ENCODE results near the gene AUTS2. TPM values are rescaled to one million over a fixed set of nuclear protein-coding genes. Genes with fewer than 3 reads are reported as not detected.

AUTS2 gene
- total RNA-seq, 4 donors from 2014 or later, result 29.8 to 114 (median 59.4) TPM

DNA sequence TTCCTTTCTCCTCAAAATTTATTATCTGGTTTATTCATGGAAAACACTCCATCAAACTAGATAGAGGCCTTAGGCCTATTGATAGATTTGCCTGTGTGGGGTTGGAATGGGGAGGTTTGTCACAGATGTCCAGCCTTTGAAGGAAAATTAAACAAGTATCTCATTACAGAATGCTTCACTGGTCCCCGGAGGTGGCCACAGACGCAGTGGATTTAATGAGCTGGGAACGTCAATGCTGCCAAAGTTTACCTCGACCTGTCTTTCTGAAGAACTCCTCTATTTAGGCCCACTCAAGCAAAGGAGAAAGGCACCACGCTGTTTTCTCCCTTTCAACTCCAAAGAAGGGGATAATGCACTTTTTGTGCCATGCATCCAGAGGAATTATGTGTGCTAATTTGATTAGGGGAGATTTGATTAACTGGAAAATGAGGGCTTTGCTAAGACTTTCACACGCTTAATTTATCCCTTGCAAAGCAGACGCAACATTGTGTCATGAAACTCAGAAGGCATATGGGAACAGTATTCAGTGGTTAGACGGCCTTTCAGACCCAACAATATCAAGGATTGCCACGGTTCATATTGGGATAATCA, 974.9 kb downstream of the AUTS2 start:
- no peaks in the 10 kb centered on the region for H3K9me3 ChIP-seq
- intact Hi-C loops (cut with DNase I; ENCODE audit: low total_unique reads), result no loop called here
- no peak for TF ChIP-seq POLR2AphosphoS5 (IDR thresholded peaks at IDR 0.05)
- TF ChIP-seq EP300 (IDR thresholded peaks at IDR 0.05; ENCODE audit: low read depth), result no peak
- TF ChIP-seq POLR2A (IDR thresholded peaks at IDR 0.05), result no peak
- TF ChIP-seq, protein P1, sequence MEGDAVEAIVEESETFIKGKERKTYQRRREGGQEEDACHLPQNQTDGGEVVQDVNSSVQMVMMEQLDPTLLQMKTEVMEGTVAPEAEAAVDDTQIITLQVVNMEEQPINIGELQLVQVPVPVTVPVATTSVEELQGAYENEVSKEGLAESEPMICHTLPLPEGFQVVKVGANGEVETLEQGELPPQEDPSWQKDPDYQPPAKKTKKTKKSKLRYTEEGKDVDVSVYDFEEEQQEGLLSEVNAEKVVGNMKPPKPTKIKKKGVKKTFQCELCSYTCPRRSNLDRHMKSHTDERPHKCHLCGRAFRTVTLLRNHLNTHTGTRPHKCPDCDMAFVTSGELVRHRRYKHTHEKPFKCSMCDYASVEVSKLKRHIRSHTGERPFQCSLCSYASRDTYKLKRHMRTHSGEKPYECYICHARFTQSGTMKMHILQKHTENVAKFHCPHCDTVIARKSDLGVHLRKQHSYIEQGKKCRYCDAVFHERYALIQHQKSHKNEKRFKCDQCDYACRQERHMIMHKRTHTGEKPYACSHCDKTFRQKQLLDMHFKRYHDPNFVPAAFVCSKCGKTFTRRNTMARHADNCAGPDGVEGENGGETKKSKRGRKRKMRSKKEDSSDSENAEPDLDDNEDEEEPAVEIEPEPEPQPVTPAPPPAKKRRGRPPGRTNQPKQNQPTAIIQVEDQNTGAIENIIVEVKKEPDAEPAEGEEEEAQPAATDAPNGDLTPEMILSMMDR (IDR thresholded peaks at IDR 0.05), result no peak
- WGBS, 2 donors (ENCODE audit: low coverage in 1 of 2), result 87 to 93% methylated on average over 4 to 9 of the region's 9 CpGs
- H3K27ac ChIP-seq, result no peak overlapping the region
- in situ Hi-C loops (cut with MboI; ENCODE audit: low pct_ligation_motif_present in 1 of 4, low pct_unique_long_range_greater_than_20kb in 1 of 4, low sequenced_read_pairs in 3 of 4), result no loop called here
- no peaks in the 10 kb centered on the region for H3K36me3 ChIP-seq
- H3K4me3 ChIP-seq, result no peak overlapping the region
- no peak for DNase-seq
- H3K4me1 ChIP-seq, result peaks cover 0 to 19% (median 10%) of the 10 kb centered on the region in 4 donors
- H3K27me3 ChIP-seq, result no peaks in the 10 kb centered on the region

DNA sequence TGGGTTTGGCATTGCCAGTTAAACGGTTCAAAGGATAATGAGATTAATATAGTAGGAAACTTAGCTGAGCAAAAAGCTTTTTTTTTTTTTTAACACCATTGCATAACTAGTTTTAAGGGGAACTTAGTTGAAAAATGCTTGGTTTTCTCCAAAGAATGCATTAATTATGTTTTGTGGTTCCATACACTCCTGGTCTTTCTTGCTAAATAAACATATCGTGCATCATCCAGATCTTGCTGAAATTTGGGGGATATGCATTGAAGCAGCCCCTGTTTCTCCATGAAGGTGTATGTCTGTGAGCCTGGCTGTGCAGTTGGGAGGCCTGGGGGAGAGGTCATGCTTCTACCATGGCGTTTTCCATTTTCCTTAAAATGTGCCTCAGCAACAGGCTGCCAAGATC, 975.4 kb downstream of the AUTS2 start:
- DNase-seq, result no peak
- in situ Hi-C loops (cut with MboI; ENCODE audit: low pct_ligation_motif_present in 1 of 4, low pct_unique_long_range_greater_than_20kb in 1 of 4, low sequenced_read_pairs in 3 of 4), result no loop called here
- no peaks in the 10 kb centered on the region for H3K36me3 ChIP-seq
- no peaks in the 10 kb centered on the region for H3K9me3 ChIP-seq
- TF ChIP-seq, protein P1 (IDR thresholded peaks at IDR 0.05), result no peak
- TF ChIP-seq POLR2A (IDR thresholded peaks at IDR 0.05) (no peak), EP300 (IDR thresholded peaks at IDR 0.05; ENCODE audit: low read depth) (no peak), POLR2AphosphoS5 (IDR thresholded peaks at IDR 0.05) (no peak)
- H3K4me3 ChIP-seq, result no peak overlapping the region
- peaks cover 0 to 19% (median 10%) of the 10 kb centered on the region in 4 donors for H3K4me1 ChIP-seq
- intact Hi-C loops (cut with DNase I; ENCODE audit: low total_unique reads), result no loop called here
- no peak overlapping the region for H3K27ac ChIP-seq
- WGBS, 2 donors (ENCODE audit: low coverage in 1 of 2), result 79 to 82% methylated on average over 2 to 3 of the region's 3 CpGs
- H3K27me3 ChIP-seq, result no peaks in the 10 kb centered on the region

DNA sequence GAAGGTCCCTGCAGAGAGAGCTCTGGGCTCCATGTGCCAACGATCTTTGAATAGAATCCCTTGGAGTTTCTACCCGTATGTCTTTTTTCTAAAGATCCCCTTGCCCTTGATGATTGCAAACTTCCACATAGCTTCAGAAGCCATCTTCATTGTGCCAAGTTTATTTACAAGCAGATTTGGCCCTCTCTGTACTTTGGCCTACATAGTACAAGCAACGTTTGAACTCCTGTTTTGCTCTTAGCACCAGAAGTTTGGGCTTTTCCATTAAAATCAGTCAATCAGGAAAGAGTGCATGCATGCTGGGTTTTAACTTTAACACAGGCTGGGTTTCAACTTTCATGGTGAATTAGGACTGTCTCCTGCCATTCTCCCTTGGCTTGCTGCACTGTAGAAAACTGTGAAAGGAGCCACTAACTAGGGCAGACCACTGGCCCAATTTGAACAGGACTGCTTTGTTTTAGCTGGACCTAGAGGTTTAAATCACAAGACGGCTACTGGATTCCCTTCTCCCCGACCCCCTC, 976.1 kb downstream of the AUTS2 start:
- intact Hi-C loops (cut with DNase I; ENCODE audit: low total_unique reads) (no loop called here), in situ Hi-C loops (cut with MboI; ENCODE audit: low pct_ligation_motif_present in 1 of 4, low pct_unique_long_range_greater_than_20kb in 1 of 4, low sequenced_read_pairs in 3 of 4) (no loop called here)
- Histone ChIP-seq H3K36me3 (no peaks in the 10 kb centered on the region), H3K27ac (no peak overlapping the region), H3K27me3 (no peaks in the 10 kb centered on the region), H3K4me3 (no peak overlapping the region), H3K4me1 (peaks cover 0 to 19% (median 10%) of the 10 kb centered on the region in 4 donors), H3K9me3 (no peaks in the 10 kb centered on the region)
- no peak for DNase-seq
- TF ChIP-seq POLR2AphosphoS5 (IDR thresholded peaks at IDR 0.05) (no peak), EP300 (IDR thresholded peaks at IDR 0.05; ENCODE audit: low read depth) (no peak), POLR2A (IDR thresholded peaks at IDR 0.05) (no peak)
- TF ChIP-seq, protein P1 (IDR thresholded peaks at IDR 0.05), result no peak
- 79 to 82% methylated on average over 4 to 5 of the region's 5 CpGs for WGBS, 2 donors (ENCODE audit: low coverage in 1 of 2)

DNA sequence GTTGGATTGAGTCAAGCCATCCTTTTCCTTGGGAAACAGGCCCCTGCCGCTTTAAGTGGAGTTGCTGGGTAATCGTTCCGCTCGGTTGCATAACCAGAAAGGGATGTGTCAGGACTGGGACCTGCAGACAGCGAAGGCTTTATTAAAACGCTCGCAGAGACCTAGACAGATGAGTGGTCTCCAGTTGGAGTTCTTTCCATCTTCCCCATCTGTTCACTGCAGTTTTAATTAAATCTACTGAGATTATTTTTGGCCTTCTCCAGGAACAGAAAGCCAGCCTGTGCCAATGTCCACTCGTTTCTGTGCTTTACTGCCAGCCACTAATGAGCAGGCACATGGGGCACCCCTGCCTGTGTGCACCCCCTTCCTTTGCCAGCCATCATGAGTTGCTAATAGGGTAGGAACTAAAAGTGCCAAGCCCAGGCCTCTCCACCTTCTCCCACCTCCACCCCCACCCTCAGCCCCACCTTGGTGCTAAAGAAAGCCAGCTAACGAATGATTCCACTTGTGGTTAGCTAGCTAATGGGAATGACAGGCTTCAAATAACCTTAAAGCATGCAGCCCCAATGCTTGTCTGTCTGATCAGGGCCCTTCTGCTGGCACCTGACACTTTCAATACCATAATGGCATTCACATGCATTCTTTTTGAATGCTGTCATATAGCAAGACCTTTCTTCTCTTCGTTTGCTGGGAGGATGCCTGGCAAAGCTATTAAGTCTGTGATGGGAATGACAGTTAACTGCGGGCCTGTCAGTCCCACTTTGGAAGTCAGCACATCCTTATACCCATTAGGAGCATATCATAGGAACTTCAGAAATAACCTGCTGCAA, 976.9 kb downstream of the AUTS2 start:
- Histone ChIP-seq H3K4me1 (peaks cover 0 to 19% (median 10%) of the 10 kb centered on the region in 4 donors), H3K27me3 (no peaks in the 10 kb centered on the region), H3K9me3 (no peaks in the 10 kb centered on the region), H3K27ac (no peak overlapping the region), H3K4me3 (no peak overlapping the region), H3K36me3 (no peaks in the 10 kb centered on the region)
- WGBS, 2 donors (ENCODE audit: low coverage in 1 of 2), result 79 to 93% methylated on average over 3 to 11 of the region's 11 CpGs
- intact Hi-C loops (cut with DNase I; ENCODE audit: low total_unique reads), result no loop called here
- TF ChIP-seq, protein P1 (IDR thresholded peaks at IDR 0.05), result no peak
- TF ChIP-seq EP300 (IDR thresholded peaks at IDR 0.05; ENCODE audit: low read depth) (no peak), POLR2AphosphoS5 (IDR thresholded peaks at IDR 0.05) (no peak), POLR2A (IDR thresholded peaks at IDR 0.05) (no peak)
- in situ Hi-C loops (cut with MboI; ENCODE audit: low pct_ligation_motif_present in 1 of 4, low pct_unique_long_range_greater_than_20kb in 1 of 4, low sequenced_read_pairs in 3 of 4), result no loop called here
- DNase-seq, result no peak
